ENCODE measurements around the gene STAMBP.

Gene STAMBP

DNA sequence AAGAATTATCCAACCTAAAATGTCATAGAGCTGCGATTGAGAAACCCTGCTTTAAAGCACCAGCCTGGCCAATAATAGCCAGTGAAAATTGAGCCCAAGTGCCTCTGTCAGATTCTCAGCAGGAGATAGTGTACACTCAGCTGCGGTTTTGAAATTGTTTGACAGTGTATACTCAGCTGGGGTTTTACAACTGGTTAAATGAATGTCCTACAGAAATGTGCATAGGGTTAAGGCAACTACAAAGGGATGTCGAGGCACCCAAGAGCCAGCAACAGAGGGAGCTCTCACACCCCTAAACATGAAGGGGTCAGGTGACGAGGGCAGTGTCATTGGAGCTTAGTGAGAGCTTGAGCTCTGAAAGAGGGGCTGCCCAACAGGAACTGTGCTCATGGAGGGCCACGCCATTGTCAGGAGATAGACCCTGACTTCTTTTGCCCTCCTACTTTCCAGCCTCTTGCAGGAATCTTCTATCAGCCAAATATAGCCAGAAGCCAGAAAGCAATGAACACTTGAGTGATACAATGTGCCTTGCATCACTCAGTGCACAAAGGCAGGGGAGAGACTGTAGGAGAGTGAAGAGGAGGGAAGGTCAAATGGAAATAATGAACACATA, 79.2 kb downstream of the STAMBP start:
- no peaks in the 10 kb centered on the region for H3K79me2 ChIP-seq (ENCODE audit: control insufficient read depth, insufficient read depth, low read length, unreplicated experiment)
- no peak overlapping the region for H3K4me3 ChIP-seq (ENCODE audit: low read depth, low read length)
- no peak overlapping the region for H2AFZ ChIP-seq (ENCODE audit: low read length, unreplicated experiment)
- H3K4me1 ChIP-seq (ENCODE audit: control insufficient read depth, insufficient read depth, low read length, unreplicated experiment), result no peaks in the 10 kb centered on the region
- no peaks in the 10 kb centered on the region for H3K27me3 ChIP-seq (ENCODE audit: insufficient read depth, low read length)
- H3K36me3 ChIP-seq (ENCODE audit: insufficient read depth, low read length), result no peaks in the 10 kb centered on the region
- no peak overlapping the region for H3K27ac ChIP-seq (ENCODE audit: low read depth, low read length)

DNA sequence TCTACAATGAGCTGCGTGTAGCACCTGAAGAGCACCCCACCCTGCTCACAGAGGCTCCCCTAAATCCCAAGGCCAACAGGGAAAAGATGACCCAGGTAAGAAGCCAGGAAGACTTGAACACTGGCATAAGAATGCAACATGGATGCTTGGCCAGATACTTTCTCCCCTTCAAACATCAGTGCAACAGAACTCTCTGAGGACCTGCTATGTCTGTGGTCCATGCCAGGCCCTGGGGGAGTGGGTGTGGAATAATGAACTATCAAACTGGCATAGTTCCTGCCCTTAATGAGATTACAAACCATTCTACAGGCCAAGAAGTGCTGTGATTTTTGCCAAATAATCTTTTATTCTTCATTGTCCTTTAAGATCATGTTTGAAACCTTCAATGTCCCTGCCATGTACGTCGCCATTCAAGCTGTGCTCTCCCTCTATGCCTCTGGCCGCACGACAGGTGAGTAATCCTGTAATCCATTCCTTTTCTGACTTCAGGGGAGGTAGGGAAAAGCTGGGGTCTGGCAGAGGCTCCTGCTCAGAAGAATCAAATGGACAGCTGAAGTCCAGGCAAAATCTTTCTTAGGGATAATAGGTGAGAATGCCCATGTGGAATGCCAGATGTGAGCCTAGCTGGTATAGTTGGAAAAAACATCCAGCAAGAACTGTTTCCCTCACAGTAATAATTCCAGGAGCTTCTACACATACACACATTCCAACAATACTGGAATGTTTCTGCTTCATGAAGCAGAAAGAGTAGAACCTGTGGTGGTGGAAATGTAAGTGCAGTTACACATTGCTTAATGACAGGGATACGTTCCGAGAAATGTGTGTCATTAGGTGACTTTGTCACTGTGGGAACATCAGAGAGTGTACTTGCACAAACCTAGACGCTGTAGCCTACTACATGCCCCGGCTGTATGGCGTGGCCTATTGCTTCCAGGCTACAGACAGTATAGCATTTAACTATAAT, 80.2 kb downstream of the STAMBP start:
- H2AFZ ChIP-seq (ENCODE audit: low read length, unreplicated experiment), result no peak overlapping the region
- no peak overlapping the region for H3K27ac ChIP-seq (ENCODE audit: low read depth, low read length)

DNA sequence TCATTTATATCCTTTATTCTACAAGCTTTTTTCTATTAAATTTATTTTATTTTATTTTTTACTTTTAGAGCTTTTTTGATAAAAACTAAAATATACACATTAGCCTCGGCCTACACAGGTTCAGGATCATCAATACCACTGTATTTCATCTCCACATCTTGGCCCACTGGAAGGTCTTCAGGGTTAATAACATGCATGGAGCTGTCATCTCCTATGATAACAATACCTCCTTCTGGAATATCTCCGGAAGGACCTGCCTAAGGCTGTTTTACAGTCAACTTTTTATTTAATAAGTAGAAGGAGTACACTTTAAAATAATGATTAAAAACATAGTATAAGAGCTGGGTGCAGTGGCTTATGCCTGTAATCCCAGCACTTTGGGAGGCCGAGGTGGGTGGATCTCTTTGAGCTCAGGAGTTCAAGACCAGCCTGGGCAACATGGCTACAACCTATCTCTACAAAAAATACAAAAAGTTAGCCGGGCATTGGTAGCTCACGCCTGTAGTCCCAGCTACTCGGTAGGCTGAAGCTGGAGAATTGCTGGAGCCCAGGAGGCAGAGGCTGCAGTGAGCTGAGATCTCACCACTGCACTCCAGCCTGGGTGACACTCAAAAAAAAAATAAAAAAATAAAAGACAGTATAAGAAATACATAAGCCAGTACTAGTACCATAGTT, 82.2 kb downstream of the STAMBP start:
- H3K27me3 ChIP-seq (ENCODE audit: insufficient read depth, low read length), result no peaks in the 10 kb centered on the region
- no peak overlapping the region for H3K27ac ChIP-seq (ENCODE audit: low read depth, low read length)
- no peak overlapping the region for H2AFZ ChIP-seq (ENCODE audit: low read length, unreplicated experiment)
- H3K4me3 ChIP-seq (ENCODE audit: low read depth, low read length), result no peak overlapping the region
- no peaks in the 10 kb centered on the region for H3K36me3 ChIP-seq (ENCODE audit: insufficient read depth, low read length)
- H3K79me2 ChIP-seq (ENCODE audit: control insufficient read depth, insufficient read depth, low read length, unreplicated experiment), result no peaks in the 10 kb centered on the region
- H3K4me1 ChIP-seq (ENCODE audit: control insufficient read depth, insufficient read depth, low read length, unreplicated experiment), result no peaks in the 10 kb centered on the region

More for the DNA sequence above, 80.2 kb downstream of the STAMBP start:
- no peaks in the 10 kb centered on the region for H3K79me2 ChIP-seq (ENCODE audit: control insufficient read depth, insufficient read depth, low read length, unreplicated experiment)
- H3K27me3 ChIP-seq (ENCODE audit: insufficient read depth, low read length), result no peaks in the 10 kb centered on the region
- no peak overlapping the region for H3K4me3 ChIP-seq (ENCODE audit: low read depth, low read length)
- no peaks in the 10 kb centered on the region for H3K36me3 ChIP-seq (ENCODE audit: insufficient read depth, low read length)
- no peaks in the 10 kb centered on the region for H3K4me1 ChIP-seq (ENCODE audit: control insufficient read depth, insufficient read depth, low read length, unreplicated experiment)

DNA sequence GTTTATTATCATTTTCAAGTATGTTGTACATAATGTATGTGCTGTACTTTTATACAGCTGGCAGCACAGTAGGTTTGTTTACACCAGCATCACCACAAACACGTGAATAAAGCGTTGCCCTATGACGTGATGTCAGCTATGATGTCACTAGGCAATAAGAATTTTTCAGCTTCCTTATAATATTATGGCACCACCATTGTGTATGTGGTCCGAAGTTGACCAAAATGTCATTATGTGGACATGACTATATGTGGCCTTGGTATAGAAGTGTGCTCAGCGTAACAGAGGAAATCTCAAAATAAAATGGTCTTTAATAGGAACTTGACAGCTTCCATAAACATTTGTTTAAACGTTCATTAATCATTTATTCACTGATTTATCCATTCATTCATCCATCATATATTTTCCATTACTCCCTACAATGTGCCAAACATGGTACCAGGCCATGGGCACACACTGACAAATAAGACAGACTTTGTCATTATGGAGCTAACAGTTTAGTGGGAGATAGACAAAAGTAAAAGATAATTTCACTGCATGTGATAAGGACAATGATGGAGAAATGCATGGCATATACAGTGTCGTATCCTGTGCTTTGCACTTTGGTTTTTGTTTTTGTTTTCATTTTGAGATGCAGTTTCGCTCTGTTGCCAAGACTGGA, 82.9 kb downstream of the STAMBP start:
- Histone ChIP-seq H3K27ac (ENCODE audit: low read depth, low read length) (no peak overlapping the region), H3K27me3 (ENCODE audit: insufficient read depth, low read length) (no peaks in the 10 kb centered on the region), H3K36me3 (ENCODE audit: insufficient read depth, low read length) (no peaks in the 10 kb centered on the region)

DNA sequence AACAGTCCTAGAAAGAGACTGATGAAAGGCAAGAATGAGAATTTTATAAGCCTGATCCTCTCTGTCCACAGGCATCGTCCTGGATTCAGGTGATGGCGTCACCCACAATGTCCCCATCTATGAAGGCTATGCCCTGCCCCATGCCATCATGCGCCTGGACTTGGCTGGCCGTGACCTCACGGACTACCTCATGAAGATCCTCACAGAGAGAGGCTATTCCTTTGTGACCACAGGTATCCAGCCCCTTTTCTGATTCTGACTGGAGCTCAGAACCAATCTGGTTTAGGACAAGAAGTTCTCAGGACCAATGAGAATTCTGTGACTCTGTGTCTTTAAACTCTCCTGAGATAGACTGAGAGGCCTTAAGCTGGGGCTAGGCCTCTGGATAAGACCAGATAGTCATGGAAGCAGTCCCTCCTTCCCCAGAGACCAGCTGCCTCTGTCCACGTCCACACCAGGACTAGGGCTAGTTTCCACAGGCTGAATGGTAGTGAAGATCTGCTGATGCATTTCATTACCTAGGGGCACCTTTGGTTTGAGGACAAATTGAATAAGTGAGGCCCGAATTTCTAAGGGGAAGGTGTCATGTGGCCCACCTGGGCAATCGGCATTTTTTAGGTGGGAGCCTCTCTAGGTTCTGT, 84.8 kb downstream of the STAMBP start:
- H3K27ac ChIP-seq (ENCODE audit: low read depth, low read length), result no peak overlapping the region
- no peak overlapping the region for H3K4me3 ChIP-seq (ENCODE audit: low read depth, low read length)
- no peak overlapping the region for H2AFZ ChIP-seq (ENCODE audit: low read length, unreplicated experiment)
- H3K27me3 ChIP-seq (ENCODE audit: insufficient read depth, low read length), result no peaks in the 10 kb centered on the region
- no peaks in the 10 kb centered on the region for H3K79me2 ChIP-seq (ENCODE audit: control insufficient read depth, insufficient read depth, low read length, unreplicated experiment)
- no peaks in the 10 kb centered on the region for H3K36me3 ChIP-seq (ENCODE audit: insufficient read depth, low read length)
- H3K4me1 ChIP-seq (ENCODE audit: control insufficient read depth, insufficient read depth, low read length, unreplicated experiment), result no peaks in the 10 kb centered on the region

More for the DNA sequence above, 82.9 kb downstream of the STAMBP start:
- H3K4me1 ChIP-seq (ENCODE audit: control insufficient read depth, insufficient read depth, low read length, unreplicated experiment), result no peaks in the 10 kb centered on the region
- no peak overlapping the region for H2AFZ ChIP-seq (ENCODE audit: low read length, unreplicated experiment)
- H3K4me3 ChIP-seq (ENCODE audit: low read depth, low read length), result no peak overlapping the region
- H3K79me2 ChIP-seq (ENCODE audit: control insufficient read depth, insufficient read depth, low read length, unreplicated experiment), result no peaks in the 10 kb centered on the region

DNA sequence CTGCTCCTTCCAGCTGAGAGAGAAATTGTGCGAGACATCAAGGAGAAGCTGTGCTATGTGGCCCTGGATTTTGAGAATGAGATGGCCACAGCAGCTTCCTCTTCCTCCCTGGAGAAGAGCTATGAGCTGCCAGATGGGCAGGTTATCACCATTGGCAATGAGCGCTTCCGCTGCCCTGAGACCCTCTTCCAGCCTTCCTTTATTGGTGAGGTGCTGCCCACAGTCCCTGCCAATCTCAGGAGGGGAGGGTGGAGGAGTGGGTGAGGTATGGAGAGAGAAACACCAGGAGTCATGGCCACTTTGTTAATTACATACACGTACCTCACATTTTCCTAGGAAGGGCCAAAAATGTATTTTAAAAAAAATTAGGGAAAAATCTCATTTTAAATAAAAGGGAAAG, 85.9 kb downstream of the STAMBP start:
- H3K27me3 ChIP-seq (ENCODE audit: insufficient read depth, low read length), result peaks cover 4% of the 10 kb centered on the region
- no peak overlapping the region for H3K27ac ChIP-seq (ENCODE audit: low read depth, low read length)
- H3K79me2 ChIP-seq (ENCODE audit: control insufficient read depth, insufficient read depth, low read length, unreplicated experiment), result no peaks in the 10 kb centered on the region
- no peaks in the 10 kb centered on the region for H3K4me1 ChIP-seq (ENCODE audit: control insufficient read depth, insufficient read depth, low read length, unreplicated experiment)
- no peak overlapping the region for H3K4me3 ChIP-seq (ENCODE audit: low read depth, low read length)
- H3K36me3 ChIP-seq (ENCODE audit: insufficient read depth, low read length), result no peaks in the 10 kb centered on the region
- H2AFZ ChIP-seq (ENCODE audit: low read length, unreplicated experiment), result no peak overlapping the region

DNA sequence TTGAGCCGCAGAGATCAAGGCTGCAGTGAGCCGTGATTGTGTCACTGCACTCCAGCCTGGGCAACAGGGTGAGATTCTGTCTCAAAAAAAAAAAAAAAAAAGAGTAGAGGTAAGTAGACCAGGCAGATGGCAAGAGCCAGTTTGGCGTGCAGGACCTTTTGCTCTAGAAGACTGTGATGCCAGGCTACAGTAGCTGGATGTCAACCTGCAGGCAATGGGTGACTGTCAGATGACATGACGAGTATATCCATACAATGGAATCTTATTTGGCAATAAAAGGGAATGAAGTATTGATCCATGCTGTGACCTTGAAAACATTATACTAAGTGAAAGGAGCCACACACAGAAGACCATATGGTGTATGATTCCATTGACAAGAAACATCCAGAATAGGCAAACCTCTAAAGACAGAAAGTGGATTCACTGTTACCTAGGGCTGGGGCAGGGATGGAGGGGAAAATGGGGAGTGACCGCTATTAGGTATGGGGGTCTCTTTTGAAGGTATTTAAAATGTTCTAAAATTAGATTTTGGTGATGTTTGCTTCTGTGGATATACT, 86.8 kb downstream of the STAMBP start:
- Histone ChIP-seq H3K27ac (ENCODE audit: low read depth, low read length) (no peak overlapping the region), H3K79me2 (ENCODE audit: control insufficient read depth, insufficient read depth, low read length, unreplicated experiment) (no peaks in the 10 kb centered on the region), H3K4me3 (ENCODE audit: low read depth, low read length) (no peak overlapping the region), H2AFZ (ENCODE audit: low read length, unreplicated experiment) (no peak overlapping the region), H3K27me3 (ENCODE audit: insufficient read depth, low read length) (peaks cover 4% of the 10 kb centered on the region), H3K4me1 (ENCODE audit: control insufficient read depth, insufficient read depth, low read length, unreplicated experiment) (no peaks in the 10 kb centered on the region), H3K36me3 (ENCODE audit: insufficient read depth, low read length) (no peaks in the 10 kb centered on the region)

DNA sequence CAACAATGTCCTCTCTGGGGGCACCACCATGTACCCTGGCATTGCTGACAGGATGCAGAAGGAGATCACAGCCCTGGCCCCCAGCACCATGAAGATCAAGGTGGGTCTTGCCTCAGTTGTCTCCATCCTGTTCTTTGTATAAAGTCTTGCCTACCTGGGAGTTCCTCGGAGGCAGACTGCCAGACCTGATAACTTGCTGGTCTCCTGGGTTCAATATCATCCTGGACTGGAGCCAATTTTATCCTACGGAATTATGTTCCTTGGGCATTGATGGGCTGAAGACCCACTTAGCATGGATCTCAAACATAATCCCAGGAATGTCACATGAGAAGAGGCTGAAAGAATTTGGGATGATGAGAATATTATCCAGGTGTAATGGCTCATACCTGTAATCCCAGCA, 87.9 kb downstream of the STAMBP start:
- H3K36me3 ChIP-seq (ENCODE audit: insufficient read depth, low read length), result no peaks in the 10 kb centered on the region
- H2AFZ ChIP-seq (ENCODE audit: low read length, unreplicated experiment), result no peak overlapping the region
- H3K4me3 ChIP-seq (ENCODE audit: low read depth, low read length), result no peak overlapping the region
- peaks cover 4% of the 10 kb centered on the region for H3K27me3 ChIP-seq (ENCODE audit: insufficient read depth, low read length)
- H3K4me1 ChIP-seq (ENCODE audit: control insufficient read depth, insufficient read depth, low read length, unreplicated experiment), result no peaks in the 10 kb centered on the region
- no peaks in the 10 kb centered on the region for H3K79me2 ChIP-seq (ENCODE audit: control insufficient read depth, insufficient read depth, low read length, unreplicated experiment)
- H3K27ac ChIP-seq (ENCODE audit: low read depth, low read length), result no peak overlapping the region

DNA sequence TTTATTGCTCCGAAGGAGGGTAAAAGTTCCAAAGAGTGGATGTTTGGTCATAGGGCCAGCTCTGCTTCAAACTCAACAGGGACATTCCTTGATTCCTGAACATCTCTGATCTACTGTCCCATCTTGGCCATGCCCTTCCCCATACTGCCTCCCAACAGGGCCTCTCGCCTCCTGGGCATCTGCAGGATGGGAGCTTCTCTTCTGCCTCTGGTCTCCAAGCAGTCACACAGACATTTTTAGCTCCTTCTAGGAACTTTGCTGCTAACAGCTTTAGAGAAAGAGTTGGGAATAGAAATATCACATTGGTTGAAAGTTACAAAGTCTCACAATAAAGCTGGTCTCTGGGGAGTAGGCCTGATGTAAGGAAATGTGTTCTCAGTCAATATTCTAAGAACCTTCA, 88.5 kb downstream of the STAMBP start:
- Histone ChIP-seq H3K4me1 (ENCODE audit: control insufficient read depth, insufficient read depth, low read length, unreplicated experiment) (no peaks in the 10 kb centered on the region), H3K4me3 (ENCODE audit: low read depth, low read length) (no peak overlapping the region), H3K36me3 (ENCODE audit: insufficient read depth, low read length) (no peaks in the 10 kb centered on the region), H3K79me2 (ENCODE audit: control insufficient read depth, insufficient read depth, low read length, unreplicated experiment) (no peaks in the 10 kb centered on the region), H3K27me3 (ENCODE audit: insufficient read depth, low read length) (peaks cover 4% of the 10 kb centered on the region), H2AFZ (ENCODE audit: low read length, unreplicated experiment) (no peak overlapping the region), H3K27ac (ENCODE audit: low read depth, low read length) (no peak overlapping the region)

DNA sequence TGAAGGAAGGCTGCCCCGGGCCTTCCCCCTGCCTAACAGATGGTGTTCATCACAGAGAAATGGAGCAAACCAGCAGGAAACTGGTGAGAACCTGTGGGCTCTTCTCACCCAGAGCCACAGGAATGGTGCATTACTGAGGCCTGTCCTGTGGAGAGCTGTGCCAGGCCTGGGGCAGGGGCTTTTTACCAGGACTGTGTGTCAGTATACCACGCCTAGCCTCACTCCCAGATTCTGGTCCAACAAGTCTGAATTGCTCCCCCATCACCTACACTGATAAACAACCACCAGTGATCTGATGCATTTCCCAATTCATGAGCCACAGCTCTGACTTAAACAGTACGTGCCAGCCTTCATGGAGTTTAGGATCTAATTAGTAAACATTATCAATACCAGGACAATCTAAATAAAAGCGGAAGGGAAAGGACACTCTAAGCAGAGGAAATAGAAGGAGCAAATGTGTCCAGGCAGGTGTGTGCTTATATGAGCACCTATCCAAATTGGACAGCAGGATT, 89.0 kb downstream of the STAMBP start:
- Histone ChIP-seq H3K79me2 (ENCODE audit: control insufficient read depth, insufficient read depth, low read length, unreplicated experiment) (no peaks in the 10 kb centered on the region), H3K4me3 (ENCODE audit: low read depth, low read length) (no peak overlapping the region), H3K27ac (ENCODE audit: low read depth, low read length) (no peak overlapping the region), H3K36me3 (ENCODE audit: insufficient read depth, low read length) (no peaks in the 10 kb centered on the region), H3K27me3 (ENCODE audit: insufficient read depth, low read length) (peaks cover 4% of the 10 kb centered on the region), H2AFZ (ENCODE audit: low read length, unreplicated experiment) (no peak overlapping the region), H3K4me1 (ENCODE audit: control insufficient read depth, insufficient read depth, low read length, unreplicated experiment) (no peaks in the 10 kb centered on the region)
